Activated CD8-positive, alpha-beta T cell treated with anti-CD3 and anti-CD28 coated beads for 36 hours (primary cell): Measurements from ENCODE around the gene RFC5. TPM values are rescaled to one million over a fixed set of nuclear protein-coding genes. Genes with fewer than 3 reads are reported as not detected.
"Not testable (repeated sequence)": the region's sequence is repeated elsewhere in the genome, so short reads cannot be mapped to it uniquely, and the experiment has no call there.

Experiments
- ATAC-seq: fragments of 200-7000 bp; cut with Tn5 transposase; one replicate; pipeline ENCODE4 v1.10.0; 2021; ENCODE audit warnings: mild to moderate bottlenecking, moderate library complexity
- CTCF ChIA-PET: fragments of 350-600 bp; sonication (Branson Sonifier 250); formaldehyde crosslinking; loops from one replicate; lab custom pipeline; 2021; ENCODE audit warnings: antibody characterized with exemption; lab: Charles Lee
- POLR2A ChIA-PET: fragments of 350-600 bp; sonication (Branson Sonifier 250); formaldehyde crosslinking; loops from one replicate; lab custom pipeline; 2021; ENCODE audit warnings: antibody characterized with exemption; lab: Charles Lee
- DNase-seq: peaks from one replicate; pipeline ENCODE4 v3.0.0-alpha.2; 2020
- H3K27ac Mint-ChIP-seq: one replicate; pipeline ENCODE4 v1.8.0; 2021; ENCODE audit warnings: mild to moderate bottlenecking, mixed read lengths
- H3K27me3 Mint-ChIP-seq: one replicate; pipeline ENCODE4 v1.8.0; 2021; ENCODE audit warnings: mixed read lengths
- H3K36me3 Mint-ChIP-seq: one replicate; pipeline ENCODE4 v1.8.0; 2021; ENCODE audit warnings: low read depth, mixed read lengths
- H3K4me1 Mint-ChIP-seq: one replicate; pipeline ENCODE4 v1.8.0; 2021; ENCODE audit warnings: low read depth, mixed read lengths
- H3K4me3 Mint-ChIP-seq: one replicate; pipeline ENCODE4 v1.8.0; 2021; ENCODE audit warnings: mild to moderate bottlenecking, moderate library complexity, mixed read lengths
- H3K9me3 Mint-ChIP-seq: one replicate; pipeline ENCODE4 v1.8.0; 2021; ENCODE audit warnings: mixed read lengths
- intact Hi-C: fragments of 100-400 bp; cut with micrococcal nuclease; formaldehyde crosslinking; loops from one replicate; pipeline ENCODE4 v1.10.0; 2022
- total RNA-seq, 2 experiments: library from RNA; stranded (reverse); gene quantifications; one replicate each; pipeline ENCODE4 v1.2.3, GENCODE V29; 2021
- TF ChIP-seq, protein P1 (sequence below): fragments of 200-600 bp; IDR thresholded peaks from one replicate; pipeline ENCODE4 v1.8.0; 2022; ENCODE audit warnings: antibody characterized with exemption, mild to moderate bottlenecking

Gene RFC5
- total RNA-seq, 2 experiments from 2014 or later: 59.8 to 65.6 TPM

DNA sequence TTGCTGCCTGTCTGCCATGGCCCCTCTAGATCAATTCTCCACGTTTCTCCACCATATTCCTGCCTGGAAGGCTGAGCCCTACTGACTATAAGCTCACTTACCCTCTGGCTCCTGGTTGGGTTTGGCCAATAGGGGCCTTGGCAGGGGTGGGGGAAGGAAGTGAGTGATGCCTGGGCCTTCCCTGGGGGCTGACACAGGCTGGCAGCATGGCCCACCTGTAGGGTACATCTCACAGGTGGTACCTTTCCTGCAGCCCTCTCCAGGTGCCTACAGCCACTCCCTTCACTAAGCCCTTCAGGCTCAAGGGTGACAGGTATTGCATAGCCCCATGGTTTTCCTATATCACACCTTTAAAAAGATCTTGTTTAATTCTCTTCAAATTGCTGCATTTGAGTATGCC lies 3.5 kb downstream of the RFC5 start:
- POLR2A ChIA-PET: interaction anchor here (1.0 to 1.1 kb wide), 2 partner anchors 13 to 15 kb away, joined by 3 to 4 read pairs; no protein-coding TSS in a partner anchor
- H3K27me3 Mint-ChIP-seq: no peaks in the 10 kb centered on the region
- intact Hi-C loops: no loop called here

DNA sequence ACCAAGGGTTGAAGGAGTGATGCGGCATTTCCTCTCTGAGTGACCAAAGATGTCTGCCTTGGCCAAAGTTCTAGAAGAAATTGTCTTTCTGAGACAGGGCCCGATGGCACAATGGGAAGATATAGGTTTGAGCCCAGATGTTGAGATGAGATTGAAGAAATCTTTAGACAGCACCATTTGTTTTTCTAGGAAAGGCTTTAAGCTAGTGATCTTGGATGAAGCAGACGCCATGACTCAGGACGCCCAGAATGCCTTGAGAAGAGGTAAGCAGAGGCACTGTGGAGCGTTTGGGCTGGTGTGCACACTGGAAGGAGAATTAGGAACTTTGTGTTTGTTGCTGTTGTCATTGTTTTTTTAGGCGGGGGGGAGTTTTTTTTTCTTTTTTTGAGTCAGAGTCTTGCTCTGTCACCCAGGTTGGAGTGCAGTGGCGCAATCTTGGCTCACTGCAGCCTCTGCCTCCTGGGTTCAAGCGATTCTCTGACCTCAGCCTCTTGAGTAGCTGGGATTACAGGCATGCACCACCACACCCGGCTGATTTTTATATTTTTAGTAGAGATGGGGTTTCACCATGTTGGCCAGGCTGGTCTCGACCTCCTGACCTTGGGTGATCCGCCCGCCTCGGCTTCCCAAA lies 5.7 kb downstream of the RFC5 start:
- H3K27ac Mint-ChIP-seq: not testable (repeated sequence)

More for the DNA sequence above, 3.5 kb downstream of the RFC5 start:
- H3K9me3 Mint-ChIP-seq: no peaks in the 10 kb centered on the region
- H3K4me3 Mint-ChIP-seq: no peak overlapping the region
- H3K36me3 Mint-ChIP-seq: peaks cover 52% of the 10 kb centered on the region
- H3K4me1 Mint-ChIP-seq: peaks cover 14% of the 10 kb centered on the region
- ATAC-seq: no peak
- no peak overlapping the region for H3K27ac Mint-ChIP-seq
- TF ChIP-seq, protein P1, sequence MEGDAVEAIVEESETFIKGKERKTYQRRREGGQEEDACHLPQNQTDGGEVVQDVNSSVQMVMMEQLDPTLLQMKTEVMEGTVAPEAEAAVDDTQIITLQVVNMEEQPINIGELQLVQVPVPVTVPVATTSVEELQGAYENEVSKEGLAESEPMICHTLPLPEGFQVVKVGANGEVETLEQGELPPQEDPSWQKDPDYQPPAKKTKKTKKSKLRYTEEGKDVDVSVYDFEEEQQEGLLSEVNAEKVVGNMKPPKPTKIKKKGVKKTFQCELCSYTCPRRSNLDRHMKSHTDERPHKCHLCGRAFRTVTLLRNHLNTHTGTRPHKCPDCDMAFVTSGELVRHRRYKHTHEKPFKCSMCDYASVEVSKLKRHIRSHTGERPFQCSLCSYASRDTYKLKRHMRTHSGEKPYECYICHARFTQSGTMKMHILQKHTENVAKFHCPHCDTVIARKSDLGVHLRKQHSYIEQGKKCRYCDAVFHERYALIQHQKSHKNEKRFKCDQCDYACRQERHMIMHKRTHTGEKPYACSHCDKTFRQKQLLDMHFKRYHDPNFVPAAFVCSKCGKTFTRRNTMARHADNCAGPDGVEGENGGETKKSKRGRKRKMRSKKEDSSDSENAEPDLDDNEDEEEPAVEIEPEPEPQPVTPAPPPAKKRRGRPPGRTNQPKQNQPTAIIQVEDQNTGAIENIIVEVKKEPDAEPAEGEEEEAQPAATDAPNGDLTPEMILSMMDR: no peak
- no peak for DNase-seq
- CTCF ChIA-PET: no interaction called here

DNA sequence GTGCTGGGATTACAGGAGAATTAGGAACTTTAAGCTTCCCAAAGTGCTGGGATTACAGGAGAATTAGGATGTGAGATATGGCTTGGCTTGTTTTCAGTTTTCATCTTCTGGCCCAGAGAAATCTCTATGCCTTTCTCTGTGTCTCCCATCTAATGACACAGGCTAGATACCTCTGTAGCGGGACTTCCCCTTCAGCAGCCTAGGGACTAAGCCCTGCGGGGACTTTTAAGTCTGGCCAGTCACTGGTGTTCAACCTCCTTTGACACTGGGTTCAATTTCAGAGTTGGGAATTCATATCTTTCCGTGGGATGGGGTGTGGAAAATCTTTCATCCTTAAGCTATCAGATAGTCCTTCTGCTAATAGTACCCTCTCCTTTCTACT lies 6.2 kb downstream of the RFC5 start:
- ChIA-PET CTCF (no interaction called here), POLR2A (interaction anchor here (1.6 to 1.8 kb wide), 2 partner anchors 10 to 13 kb away, joined by 6 to 10 read pairs; no protein-coding TSS in a partner anchor)
- H3K27ac Mint-ChIP-seq: no peak overlapping the region
- TF ChIP-seq, protein P1: no peak
- H3K36me3 Mint-ChIP-seq: peaks cover 69% of the 10 kb centered on the region
- intact Hi-C loops: no loop called here
- no peaks in the 10 kb centered on the region for H3K27me3 Mint-ChIP-seq
- ATAC-seq (no peak), DNase-seq (no peak)
- H3K4me1 Mint-ChIP-seq: peaks cover 10% of the 10 kb centered on the region
- no peaks in the 10 kb centered on the region for H3K9me3 Mint-ChIP-seq
- H3K4me3 Mint-ChIP-seq: no peak overlapping the region

More for the DNA sequence above, 5.7 kb downstream of the RFC5 start:
- POLR2A ChIA-PET: interaction anchor here (1.6 to 1.8 kb wide), 2 partner anchors 10 to 13 kb away, joined by 6 to 10 read pairs; no protein-coding TSS in a partner anchor
- Mint-ChIP-seq H3K4me1 (peaks cover 11% of the 10 kb centered on the region), H3K36me3 (peaks cover 69% of the 10 kb centered on the region)
- intact Hi-C loops, DNase-seq, CTCF ChIA-PET, ATAC-seq, H3K9me3 Mint-ChIP-seq, H3K4me3 Mint-ChIP-seq, H3K27me3 Mint-ChIP-seq: not testable (repeated sequence)

DNA sequence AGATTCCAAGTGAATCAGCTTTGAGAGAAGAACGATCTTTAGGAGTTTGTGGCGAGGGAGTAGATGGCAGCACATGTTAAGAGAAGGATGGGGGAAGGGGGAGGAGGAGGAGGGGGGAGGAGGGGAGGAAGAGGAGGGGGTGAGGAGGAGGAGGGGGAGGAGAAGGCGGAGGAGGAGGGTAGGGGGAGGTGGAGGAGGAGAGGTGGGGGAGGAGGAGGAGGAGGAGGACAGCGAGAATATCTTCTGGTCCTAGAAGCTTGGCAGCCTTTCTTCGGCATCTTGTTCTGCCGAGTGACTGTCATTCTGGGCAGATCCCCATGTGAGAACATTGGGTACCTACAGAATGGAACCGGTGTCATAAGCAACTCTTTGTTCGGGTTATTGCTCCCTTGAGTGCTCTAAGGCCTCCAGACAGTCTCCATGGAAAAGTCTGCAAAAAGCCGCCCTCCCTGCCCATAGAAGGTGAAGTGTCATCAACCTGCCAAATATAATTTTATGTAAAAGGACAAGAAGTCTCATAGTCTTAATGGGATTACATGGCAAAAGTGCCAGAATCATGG lies 6.9 kb downstream of the RFC5 start:
- ChIA-PET CTCF (no interaction called here), POLR2A (interaction anchor here (1.6 to 1.8 kb wide), 2 partner anchors 9 to 12 kb away, joined by 6 to 10 read pairs; no protein-coding TSS in a partner anchor)
- Mint-ChIP-seq H3K27ac (no peak overlapping the region), H3K4me3 (no peak overlapping the region), H3K36me3 (peaks cover 69% of the 10 kb centered on the region), H3K4me1 (peaks cover 4% of the 10 kb centered on the region), H3K27me3 (no peaks in the 10 kb centered on the region), H3K9me3 (no peaks in the 10 kb centered on the region)
- ATAC-seq (no peak), DNase-seq (no peak)
- intact Hi-C loops: no loop called here
- TF ChIP-seq, protein P1: no peak

DNA sequence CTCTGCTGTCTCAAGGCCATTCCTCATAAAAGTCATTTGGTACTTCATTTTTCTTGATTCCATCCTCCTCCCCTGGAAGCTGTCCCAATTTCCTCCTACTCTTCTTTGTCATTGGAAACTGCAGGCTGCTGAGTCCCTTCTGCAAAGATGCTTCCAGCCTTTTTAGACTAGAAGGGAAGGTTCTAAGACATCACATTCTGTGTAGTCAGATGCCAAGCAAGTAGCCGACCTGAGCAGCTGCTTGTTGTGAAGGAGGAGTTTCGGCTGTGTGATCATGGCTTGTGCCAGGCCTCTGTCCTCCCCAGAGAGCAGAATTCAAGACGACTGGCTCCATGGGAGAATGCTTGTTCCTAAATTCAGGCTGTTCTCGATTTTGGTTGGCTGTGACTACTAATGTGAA lies 8.7 kb downstream of the RFC5 start:
- no peak for ATAC-seq
- CTCF ChIA-PET: no interaction called here
- H3K9me3 Mint-ChIP-seq: no peaks in the 10 kb centered on the region
- DNase-seq: no peak
- TF ChIP-seq, protein P1: no peak
- peaks cover 72% of the 10 kb centered on the region for H3K36me3 Mint-ChIP-seq
- H3K4me1 Mint-ChIP-seq: peaks cover 6% of the 10 kb centered on the region
- no peak overlapping the region for H3K4me3 Mint-ChIP-seq
- H3K27ac Mint-ChIP-seq: peak overlapping the region; percentile 5
- POLR2A ChIA-PET: interaction anchor here (0.6 kb wide), 1 partner anchor 23 kb away, joined by 3 read pairs; no protein-coding TSS in a partner anchor
- intact Hi-C loops: no loop called here
- no peaks in the 10 kb centered on the region for H3K27me3 Mint-ChIP-seq
